ENCODE measurements around the gene GOLPH3. TPM values are rescaled to one million over a fixed set of nuclear protein-coding genes. Genes with fewer than 3 reads are reported as not detected.

The GOLPH3 gene
- total and polyA plus RNA-seq, 2 of the 8 experiments (the other 6 are each of a cell fraction or from before 2014, with no cell fraction given), result 53.7 to 93.6 TPM

GRCh38 chr5:32126691-32127090 is 47.4 kb downstream of the GOLPH3 start:
- H3K56ac ChIP-seq (replicated peaks; ENCODE audit: insufficient read length, low read depth, low read length), result no peak overlapping the region
- no peak overlapping the region for H3K4me2 ChIP-seq (ENCODE audit: insufficient read depth in 1 of 2, low read depth in 2 of 2, low read length in 2 of 2)
- peaks cover 0 to 55% of the 10 kb centered on the region in 2 experiments; a peak in 2 of 4 replicates for H3K79me2 ChIP-seq (ENCODE audit: control insufficient read depth in 1 of 2, insufficient read depth in 2 of 2, low read length in 2 of 2)
- H2AK5ac ChIP-seq (ENCODE audit: low read depth, low read length), result no peak overlapping the region
- H2AFZ ChIP-seq (ENCODE audit: low read length), result no peak overlapping the region
- ChIA-PET POLR2A (ENCODE audit: partially characterized antibody) (interaction anchor here (0.6 to 0.7 kb wide), 2 partner anchors 37 to 46 kb away, joined by 3 read pairs; no protein-coding TSS in a partner anchor), CTCF (ENCODE audit: partially characterized antibody) (interaction anchor here (0.9 kb wide), 1 partner anchor 11 kb away, joined by 3 read pairs; no protein-coding TSS in a partner anchor)
- WGBS, 2 experiments (ENCODE audit: extremely low coverage in 1 of 2, insufficient coverage in 1 of 2, insufficient read length in 1 of 2, insufficient replicate concordance in 2 of 2, low coverage in 1 of 2, low lambda C conversion rate in 2 of 2, missing lambda C conversion rate in 1 of 2), result 76% methylated on average over 1 of the region's 1 CpG; no CpG with 5 or more reads in 1 of the 2 experiments
- H3K36me3 ChIP-seq (ENCODE audit: control insufficient read depth in 2 of 4, insufficient read depth in 4 of 4, low read length in 3 of 4), result peaks cover 7 to 30% (median 15%) of the 10 kb centered on the region in 4 experiments; a peak in 7 of 8 replicates
- no peak overlapping the region for H2BK120ac ChIP-seq (replicated peaks; ENCODE audit: low read depth, low read length)
- no peak overlapping the region for H2BK15ac ChIP-seq (ENCODE audit: low read length)
- H2BK5ac ChIP-seq (ENCODE audit: low read depth, low read length), result no peak overlapping the region
- no peak overlapping the region for H2BK12ac ChIP-seq (ENCODE audit: low read depth, low read length)
- no peak overlapping the region for H3K23ac ChIP-seq (ENCODE audit: insufficient read length)
- no peak overlapping the region for H4K8ac ChIP-seq (ENCODE audit: extremely low read depth, insufficient read depth, low read length)
- H3K14ac ChIP-seq (ENCODE audit: insufficient read length), result no peak overlapping the region
- DNase-seq (ENCODE audit: low read depth in 1 of 2, low spot score in 2 of 2) (no peak), FAIRE-seq (no peak)
- H3K79me1 ChIP-seq (ENCODE audit: low read depth, low read length), result peaks cover 3% of the 10 kb centered on the region
- no peak overlapping the region for H3K27ac ChIP-seq (ENCODE audit: low read depth, low read length)
- H3K4me1 ChIP-seq (replicated peaks in 1 of 4; ENCODE audit: control insufficient read depth in 3 of 4, insufficient read depth in 4 of 4, low read length in 3 of 4), result peaks cover 0 to 5% (median 4%) of the 10 kb centered on the region in 4 experiments; a peak in 5 of 7 replicates
- H4K91ac ChIP-seq (replicated peaks; ENCODE audit: insufficient read length, low read length), result no peak overlapping the region
- no peaks in the 10 kb centered on the region for H3K9me3 ChIP-seq (ENCODE audit: insufficient read depth in 2 of 2, low read depth in 1 of 2, low read length in 1 of 2)
- H3K23me2 ChIP-seq (ENCODE audit: low read depth, low read length), result no peaks in the 10 kb centered on the region
- H3K4ac ChIP-seq (replicated peaks; ENCODE audit: insufficient read length, low read depth, low read length), result no peak overlapping the region
- H4K5ac ChIP-seq (ENCODE audit: insufficient read length, low read depth, low read length), result no peak overlapping the region
- H3K27me3 ChIP-seq (replicated peaks in 1 of 4; ENCODE audit: control insufficient read depth in 3 of 4, extremely low read depth in 1 of 4, insufficient read depth in 3 of 4, low read length in 3 of 4), result no peaks in the 10 kb centered on the region
- H4K20me1 ChIP-seq (replicated peaks in 1 of 2; ENCODE audit: control insufficient read depth in 1 of 2, insufficient read depth in 2 of 2, low read length in 2 of 2), result peaks cover 2 to 14% of the 10 kb centered on the region in 2 experiments
- H3K18ac ChIP-seq (ENCODE audit: extremely low read depth, low read length), result no peak overlapping the region
- H3K4me3 ChIP-seq (ENCODE audit: extremely low read depth in 1 of 4, insufficient read depth in 2 of 4, low read depth in 3 of 4, low read length in 4 of 4), result no peak overlapping the region
- H2BK20ac ChIP-seq (ENCODE audit: low read length), result no peak overlapping the region
- no peak overlapping the region for H3K9ac ChIP-seq (replicated peaks in 1 of 4; ENCODE audit: extremely low read depth in 1 of 4, low read depth in 3 of 4, low read length in 3 of 4)
- no peak for TF ChIP-seq BRCA1 (IDR thresholded peaks at IDR 0.05; ENCODE audit: low read depth, low read length)
- TF ChIP-seq, protein P1, sequence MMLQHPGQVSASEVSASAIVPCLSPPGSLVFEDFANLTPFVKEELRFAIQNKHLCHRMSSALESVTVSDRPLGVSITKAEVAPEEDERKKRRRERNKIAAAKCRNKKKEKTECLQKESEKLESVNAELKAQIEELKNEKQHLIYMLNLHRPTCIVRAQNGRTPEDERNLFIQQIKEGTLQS (IDR thresholded peaks at IDR 0.05; ENCODE audit: insufficient read depth, low read depth, low read length), result no peak
- no peak for TF ChIP-seq HDAC6 (IDR thresholded peaks at IDR 0.05; ENCODE audit: low read depth, low read length)
- no peak for TF ChIP-seq TEAD4 (IDR thresholded peaks at IDR 0.05; ENCODE audit: low read depth, low read length)
- TF ChIP-seq PHF8 (conservative IDR thresholded peaks at IDR 0.05; ENCODE audit: low read depth, low read length), result no peak
- no peak for TF ChIP-seq ASH2L (IDR thresholded peaks at IDR 0.05; ENCODE audit: low read length)
- no peak for TF ChIP-seq USF2 (IDR thresholded peaks at IDR 0.05; ENCODE audit: low read length)
- no peak for TF ChIP-seq FOSL1 (IDR thresholded peaks at IDR 0.05; ENCODE audit: insufficient read depth, low read depth, low read length)

All from H1 (cell line).